SKM-1 (cell line): ENCODE measurements around the gene NXN.
"Not testable (repeated sequence)": the region's sequence is repeated elsewhere in the genome, so short reads cannot be mapped to it uniquely, and the experiment has no call there.

Experiments
- DNase-seq: peaks from one replicate; lab custom pipeline; 2025; ENCODE audit not compliant: unreplicated experiment; lab: John Stamatoyannopoulos, UW

NXN gene

DNA sequence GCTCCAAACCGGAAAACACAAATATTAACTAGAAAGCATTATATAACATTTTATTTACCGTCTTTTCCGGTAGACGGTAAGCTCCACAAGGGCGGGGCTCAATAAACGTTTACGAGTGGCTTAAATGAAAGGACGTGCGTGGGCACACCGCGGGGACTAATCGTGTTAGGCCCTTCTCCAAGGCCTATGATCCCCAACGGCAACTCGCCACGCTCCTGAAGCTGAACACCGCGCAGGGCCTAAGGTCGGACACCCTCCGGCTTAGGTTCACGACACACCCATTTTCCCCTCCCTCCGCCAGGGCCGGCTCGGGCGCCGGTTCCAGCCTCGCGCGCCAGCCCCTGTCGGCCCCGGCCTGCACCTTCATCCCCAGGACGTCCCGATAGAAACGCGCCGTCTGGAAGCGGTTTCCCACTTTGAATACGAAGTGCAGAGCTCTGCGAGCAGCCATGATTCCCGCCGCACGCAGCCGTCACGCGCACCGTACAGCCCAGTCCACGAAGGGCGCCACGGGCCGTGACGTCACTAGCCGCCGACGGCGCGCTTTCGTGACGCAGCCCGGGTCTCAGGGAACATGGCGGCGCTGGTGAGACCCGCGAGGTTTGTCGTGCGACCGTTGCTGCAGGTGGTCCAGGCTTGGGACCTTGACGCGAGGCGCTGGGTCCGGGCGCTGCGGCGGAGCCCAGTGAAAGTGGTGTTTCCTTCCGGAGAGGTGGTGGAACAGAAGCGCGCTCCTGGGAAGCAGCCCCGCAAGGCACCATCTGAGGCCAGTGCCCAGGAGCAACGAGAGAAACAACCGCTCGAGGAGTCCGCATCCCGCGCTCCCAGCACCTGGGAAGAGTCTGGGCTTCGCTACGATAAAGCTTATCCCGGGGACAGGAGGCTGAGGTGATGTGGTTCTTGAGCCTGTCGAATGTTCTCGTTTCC is 197.5 kb downstream of the NXN start, which contains the start of the genes GLOD4 and MRM3:
Gene GLOD4, minus strand, starts transcription at position 476 of the 927 bp plus-strand sequence. Its CDS starts 25 bp downstream, at position 451.
Gene MRM3, plus strand, starts transcription at position 549 of the 927 bp plus-strand sequence. Its CDS starts 26 bp downstream, at position 575.
- no peak for DNase-seq

- DNase-seq, result no peak
Measured at GRCh38 chr17:778096-778495, 201.5 kb downstream of the NXN start.

GRCh38 chr17:774313-774584 is 205.3 kb downstream of the NXN start:
- DNase-seq, result no peak

GRCh38 chr17:773467-774312 is 205.9 kb downstream of the NXN start:
- DNase-seq, result no peak

GRCh38 chr17:773016-773415 is 206.6 kb downstream of the NXN start:
- DNase-seq, result no peak

- DNase-seq, result no peak
Measured at GRCh38 chr17:767076-767475, 212.5 kb downstream of the NXN start.

- DNase-seq, result no peak
Measured at GRCh38 chr17:760371-760770, 219.2 kb downstream of the NXN start.

GRCh38 chr17:759964-760363 is 219.6 kb downstream of the NXN start:
- DNase-seq, result no peak

- not testable (repeated sequence) for DNase-seq
Measured at GRCh38 chr17:756010-756567, 223.5 kb downstream of the NXN start.

DNA sequence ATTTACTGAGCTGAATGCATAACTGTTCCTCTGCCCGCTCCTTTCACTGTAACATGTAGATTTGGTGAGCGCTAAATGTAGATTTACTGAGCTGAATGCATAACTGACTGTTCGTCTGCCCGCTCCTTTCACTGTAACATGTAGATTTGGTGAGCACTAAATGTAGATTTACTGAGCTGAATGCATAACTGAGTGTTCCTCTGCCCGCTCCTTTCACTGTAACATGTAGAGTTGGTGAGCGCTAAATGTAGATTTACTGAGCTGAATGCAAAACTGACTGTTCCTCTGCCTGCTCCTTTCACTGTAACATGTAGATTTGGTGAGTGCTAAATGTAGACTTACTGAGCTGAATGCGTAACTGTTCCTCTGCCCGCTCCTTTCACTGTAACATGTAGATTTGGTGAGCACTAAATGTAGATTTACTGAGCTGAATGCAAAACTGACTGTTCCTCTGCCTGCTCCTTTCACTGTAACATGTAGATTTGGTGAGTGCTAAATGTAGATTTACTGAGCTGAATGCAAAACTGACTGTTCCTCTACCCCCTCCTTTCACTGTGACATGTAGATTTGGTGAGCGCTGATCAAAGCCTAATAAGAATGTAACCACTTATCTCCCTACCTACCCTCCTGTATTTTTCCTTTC is 224.1 kb downstream of the NXN start:
- not testable (repeated sequence) for DNase-seq

DNA sequence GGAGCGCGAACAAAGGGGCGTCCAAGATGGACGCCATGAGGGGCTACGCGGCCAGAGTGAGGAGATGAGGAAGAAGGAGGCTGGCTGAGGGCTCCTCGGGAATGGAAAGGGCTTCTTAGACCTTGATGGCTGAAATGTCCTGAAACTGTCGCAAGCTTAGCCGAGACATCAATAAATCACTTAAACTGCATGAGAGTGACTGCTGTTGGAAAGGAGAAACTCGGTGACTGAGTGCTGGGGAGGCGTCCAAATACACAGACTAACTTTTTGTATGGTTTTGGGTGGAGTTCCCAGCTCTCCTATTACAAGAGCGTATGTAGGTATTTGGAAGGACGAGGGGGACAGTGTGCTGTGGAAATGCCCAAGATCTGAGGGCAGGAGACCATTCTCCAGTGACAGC is 226.2 kb downstream of the NXN start:
- DNase-seq, result no peak

- no peak for DNase-seq
Measured at GRCh38 chr17:752620-753219, 226.9 kb downstream of the NXN start.

DNA sequence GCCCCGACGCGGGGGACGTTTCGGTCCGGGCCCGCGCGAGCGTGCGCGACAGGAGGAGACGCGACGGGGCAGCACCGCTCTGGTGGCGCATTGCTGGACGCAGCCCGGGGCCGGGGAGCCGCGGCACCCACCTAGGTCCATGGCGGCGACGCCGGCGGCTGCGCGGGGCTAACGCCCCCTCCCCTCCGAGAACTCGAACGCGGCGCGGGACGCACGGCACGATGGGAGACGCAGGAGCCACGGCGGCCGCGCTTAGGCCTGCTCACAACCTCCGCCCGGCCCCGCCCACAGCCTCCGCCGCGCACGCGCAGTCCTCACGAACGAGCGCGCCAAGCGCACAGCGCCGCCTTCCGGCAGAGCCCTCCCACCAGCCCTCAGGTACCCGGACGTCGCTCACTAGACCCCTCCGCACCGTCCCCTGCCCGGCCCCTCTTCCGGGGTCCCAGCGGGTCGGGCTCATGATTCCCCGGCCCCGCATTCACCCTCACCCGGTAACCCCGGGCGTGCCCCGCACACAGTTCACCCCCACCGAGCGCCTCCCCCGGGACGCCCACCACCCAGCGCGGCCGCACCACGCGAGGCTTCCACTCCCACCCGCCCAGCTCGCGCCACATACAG is 227.5 kb downstream of the NXN start, which contains the start of gene GEMIN4:
Gene GEMIN4, minus strand, starts transcription at position 263 of the 618 bp plus-strand sequence. Its CDS starts 122 bp downstream, at position 141.
- no peak for DNase-seq

DNA sequence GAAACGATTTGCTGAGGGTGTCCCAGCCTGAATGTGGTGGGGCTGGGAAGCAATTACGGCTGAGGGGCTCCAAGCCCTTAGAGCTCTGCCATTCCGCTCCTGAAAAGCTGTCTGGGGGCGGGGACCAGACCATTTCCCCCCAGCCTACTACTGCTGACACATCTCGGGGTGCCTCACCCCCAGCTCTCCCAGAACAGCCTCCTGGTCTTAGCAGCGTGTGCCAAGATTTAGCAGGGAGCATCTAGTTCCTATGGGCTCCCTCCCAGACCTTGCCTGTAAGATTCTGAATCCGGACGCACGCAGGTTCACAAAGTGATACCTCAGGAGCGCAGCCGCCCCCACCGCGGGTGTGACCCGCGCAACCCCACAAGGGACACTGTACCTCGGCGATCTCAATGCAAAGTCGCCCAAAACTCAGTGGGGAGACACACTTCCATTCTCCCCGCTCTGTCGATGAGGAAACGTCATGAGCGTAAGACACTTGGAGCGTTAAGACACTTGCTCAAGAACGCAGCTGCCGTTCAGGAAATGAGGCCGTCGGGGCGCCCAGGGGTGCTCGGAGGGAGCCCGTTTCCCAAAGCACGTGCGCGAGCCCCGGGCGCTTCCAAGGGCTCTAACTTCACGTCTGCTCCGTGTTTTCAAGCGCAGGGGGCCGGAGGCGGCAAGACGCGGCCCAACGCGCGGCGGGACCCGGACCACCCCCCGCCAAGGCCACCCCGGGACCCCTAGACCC is 228.1 kb downstream of the NXN start:
- no peak for DNase-seq

DNA sequence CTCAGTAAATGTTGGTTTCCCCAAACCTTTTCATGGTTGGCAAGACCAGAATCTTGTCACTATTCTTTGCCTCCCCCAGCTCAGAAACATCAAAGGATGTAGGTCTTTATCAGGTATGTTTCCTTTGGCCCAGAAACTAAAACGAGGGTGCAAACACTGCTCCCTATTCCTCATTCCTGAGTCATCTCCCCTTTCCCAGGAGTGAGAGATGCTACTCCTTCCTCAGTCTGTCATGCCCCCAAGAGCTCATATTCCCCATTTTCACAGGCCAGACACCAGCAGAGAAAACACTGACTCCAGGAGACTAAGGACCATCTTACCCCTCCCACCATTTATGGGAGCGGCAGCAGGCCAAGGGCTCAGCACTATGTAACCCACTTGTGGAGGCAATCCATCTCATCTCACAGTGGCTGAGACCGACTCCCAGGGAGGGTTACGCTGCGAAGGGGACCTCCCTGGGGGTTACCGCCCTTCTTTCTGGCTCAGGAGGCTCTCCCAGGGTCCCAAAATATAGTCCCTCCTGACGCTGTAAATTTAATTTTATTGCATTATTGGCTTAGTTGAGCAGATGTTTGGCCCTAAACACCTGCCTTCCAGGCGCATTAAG is 229.0 kb downstream of the NXN start:
- DNase-seq, result no peak

DNA sequence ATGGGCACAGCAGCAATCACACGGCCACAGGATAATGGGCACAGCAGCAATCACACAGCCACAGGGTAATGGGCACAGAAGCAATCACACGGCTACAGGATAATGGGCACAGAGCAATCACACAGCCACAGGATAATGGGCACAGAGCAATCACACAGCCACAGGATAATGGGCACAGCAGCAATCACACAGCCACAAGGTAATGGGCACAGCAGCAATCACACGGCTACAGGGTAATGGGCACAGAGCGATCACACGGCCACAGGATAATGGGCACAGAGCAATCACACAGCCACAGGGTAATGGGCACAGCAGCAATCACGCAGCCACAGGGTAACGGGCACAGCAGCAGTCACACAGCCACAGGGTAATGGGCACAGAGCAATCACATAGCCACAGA is 230.2 kb downstream of the NXN start:
- DNase-seq, result not testable (repeated sequence)
